ENCODE data around the gene SLC1A2. TPM values are rescaled to one million over a fixed set of nuclear protein-coding genes. Genes with fewer than 3 reads are reported as not detected.

Gene SLC1A2
- total and polyA plus RNA-seq, 2 of the 4 experiments (the other 2 are of a cell fraction), result 0.15 to 0.54 TPM

DNA sequence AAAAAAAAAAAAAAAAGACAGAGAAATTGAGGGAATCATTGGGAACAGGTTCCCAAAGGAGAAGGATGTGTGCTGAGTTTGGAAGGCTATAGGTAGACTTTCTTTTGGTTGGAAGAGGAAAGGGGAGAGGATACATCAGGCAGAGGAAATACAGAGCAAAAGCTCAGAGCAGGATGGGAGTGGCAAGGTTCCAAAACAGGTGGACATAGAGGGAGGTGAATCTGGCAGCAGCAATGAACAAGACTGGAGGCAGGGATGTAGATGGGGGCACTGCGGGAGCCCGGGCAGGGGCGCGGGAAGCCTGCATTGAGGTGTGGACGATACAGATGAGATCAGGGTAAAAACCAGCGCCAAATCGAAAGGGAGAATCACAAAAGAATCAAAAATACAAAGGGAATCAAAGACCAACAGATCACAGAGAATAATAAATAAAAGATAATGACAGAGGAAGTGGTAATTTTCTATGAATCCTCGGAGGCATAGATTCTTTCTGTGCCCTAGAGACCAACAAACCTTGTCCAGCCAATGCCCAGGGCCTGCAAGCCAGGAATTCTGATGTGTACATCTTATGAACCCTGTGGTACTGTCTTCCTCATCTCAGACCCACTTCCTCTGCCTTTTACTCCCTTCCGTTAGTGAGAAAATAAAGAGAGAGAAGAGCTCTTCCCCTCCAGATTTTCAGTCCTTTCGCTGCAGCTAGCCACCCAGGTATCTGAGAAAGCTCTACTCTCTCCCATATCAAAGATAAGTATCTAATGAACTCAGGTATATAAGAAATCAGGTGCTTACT is 70.3 kb downstream of the SLC1A2 start:
- BruUV-seq (replicated peaks), result no TSS peak
- no peaks in the 10 kb centered on the region for H3K9me3 ChIP-seq (ENCODE audit: control insufficient read depth, insufficient read depth, low read length)
- TF ChIP-seq MXI1 (IDR thresholded peaks at IDR 0.05; ENCODE audit: borderline replicate concordance, low read depth, low read length) (no peak), POLR2A (IDR thresholded peaks at IDR 0.05; ENCODE audit: low read depth, low read length) (no peak), NFE2L2 (IDR thresholded peaks at IDR 0.05; ENCODE audit: low read depth, low read length) (no peak), RFX5 (IDR thresholded peaks at IDR 0.05; ENCODE audit: low read depth, low read length) (no peak), SMC3 (IDR thresholded peaks at IDR 0.05; ENCODE audit: low read depth, low read length) (no peak), MAZ (IDR thresholded peaks at IDR 0.05; ENCODE audit: borderline replicate concordance, low read depth, low read length) (no peak), BHLHE40 (IDR thresholded peaks at IDR 0.05; ENCODE audit: low read depth, low read length) (no peak), RCOR1 (IDR thresholded peaks at IDR 0.05; ENCODE audit: insufficient replicate concordance, low read length) (no peak), RAD21 (IDR thresholded peaks at IDR 0.05; ENCODE audit: low read length) (no peak), CHD1 (IDR thresholded peaks at IDR 0.05; ENCODE audit: low read depth, low read length) (no peak), CEBPB (IDR thresholded peaks at IDR 0.05; ENCODE audit: low read depth, low read length) (no peak), FOS (IDR thresholded peaks at IDR 0.05; ENCODE audit: low read depth, low read length) (no peak)
- TF ChIP-seq, protein P1, sequence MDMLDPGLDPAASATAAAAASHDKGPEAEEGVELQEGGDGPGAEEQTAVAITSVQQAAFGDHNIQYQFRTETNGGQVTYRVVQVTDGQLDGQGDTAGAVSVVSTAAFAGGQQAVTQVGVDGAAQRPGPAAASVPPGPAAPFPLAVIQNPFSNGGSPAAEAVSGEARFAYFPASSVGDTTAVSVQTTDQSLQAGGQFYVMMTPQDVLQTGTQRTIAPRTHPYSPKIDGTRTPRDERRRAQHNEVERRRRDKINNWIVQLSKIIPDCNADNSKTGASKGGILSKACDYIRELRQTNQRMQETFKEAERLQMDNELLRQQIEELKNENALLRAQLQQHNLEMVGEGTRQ (IDR thresholded peaks at IDR 0.05; ENCODE audit: low read depth, low read length), result no peak
- TF ChIP-seq, protein P2, sequence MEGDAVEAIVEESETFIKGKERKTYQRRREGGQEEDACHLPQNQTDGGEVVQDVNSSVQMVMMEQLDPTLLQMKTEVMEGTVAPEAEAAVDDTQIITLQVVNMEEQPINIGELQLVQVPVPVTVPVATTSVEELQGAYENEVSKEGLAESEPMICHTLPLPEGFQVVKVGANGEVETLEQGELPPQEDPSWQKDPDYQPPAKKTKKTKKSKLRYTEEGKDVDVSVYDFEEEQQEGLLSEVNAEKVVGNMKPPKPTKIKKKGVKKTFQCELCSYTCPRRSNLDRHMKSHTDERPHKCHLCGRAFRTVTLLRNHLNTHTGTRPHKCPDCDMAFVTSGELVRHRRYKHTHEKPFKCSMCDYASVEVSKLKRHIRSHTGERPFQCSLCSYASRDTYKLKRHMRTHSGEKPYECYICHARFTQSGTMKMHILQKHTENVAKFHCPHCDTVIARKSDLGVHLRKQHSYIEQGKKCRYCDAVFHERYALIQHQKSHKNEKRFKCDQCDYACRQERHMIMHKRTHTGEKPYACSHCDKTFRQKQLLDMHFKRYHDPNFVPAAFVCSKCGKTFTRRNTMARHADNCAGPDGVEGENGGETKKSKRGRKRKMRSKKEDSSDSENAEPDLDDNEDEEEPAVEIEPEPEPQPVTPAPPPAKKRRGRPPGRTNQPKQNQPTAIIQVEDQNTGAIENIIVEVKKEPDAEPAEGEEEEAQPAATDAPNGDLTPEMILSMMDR (conservative IDR thresholded peaks at IDR 0.05; ENCODE audit: low read depth, low read length), result no peak
- TF ChIP-seq, protein P3, sequence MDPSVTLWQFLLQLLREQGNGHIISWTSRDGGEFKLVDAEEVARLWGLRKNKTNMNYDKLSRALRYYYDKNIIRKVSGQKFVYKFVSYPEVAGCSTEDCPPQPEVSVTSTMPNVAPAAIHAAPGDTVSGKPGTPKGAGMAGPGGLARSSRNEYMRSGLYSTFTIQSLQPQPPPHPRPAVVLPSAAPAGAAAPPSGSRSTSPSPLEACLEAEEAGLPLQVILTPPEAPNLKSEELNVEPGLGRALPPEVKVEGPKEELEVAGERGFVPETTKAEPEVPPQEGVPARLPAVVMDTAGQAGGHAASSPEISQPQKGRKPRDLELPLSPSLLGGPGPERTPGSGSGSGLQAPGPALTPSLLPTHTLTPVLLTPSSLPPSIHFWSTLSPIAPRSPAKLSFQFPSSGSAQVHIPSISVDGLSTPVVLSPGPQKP (IDR thresholded peaks at IDR 0.05; ENCODE audit: borderline replicate concordance, low read depth, low read length), result no peak

More for the DNA sequence above, 70.3 kb downstream of the SLC1A2 start:
- H4K5ac ChIP-seq (ENCODE audit: low read depth, low read length), result no peak overlapping the region
- no peak overlapping the region for H3K4me3 ChIP-seq (ENCODE audit: insufficient read depth, low read depth, low read length)
- H2AK5ac ChIP-seq (ENCODE audit: low read depth, low read length), result no peak overlapping the region
- no peak overlapping the region for H2BK20ac ChIP-seq (ENCODE audit: low read depth, low read length)
- no peaks in the 10 kb centered on the region for H3K27me3 ChIP-seq (ENCODE audit: control insufficient read depth, insufficient read depth, low read length)
- H3K4ac ChIP-seq (ENCODE audit: low read depth, low read length), result no peak overlapping the region
- no peak overlapping the region for H2AK9ac ChIP-seq (replicated peaks; ENCODE audit: low read depth, low read length, poor library complexity)
- dilution Hi-C loops (cut with HindIII; ENCODE audit: low sequenced_read_pairs, unreplicated experiment) (no loop called here), intact Hi-C loops (cut with micrococcal nuclease) (loop anchor here (10.0 kb wide), 1 partner anchor 56 kb away; no protein-coding TSS in a partner anchor), in situ Hi-C loops (cut with MboI; ENCODE audit: low sequenced_read_pairs) (no loop called here)
- ChIA-PET POLR2A (ENCODE audit: unreplicated experiment) (no interaction called here), CTCF (interaction anchor here (0.6 kb wide), 1 partner anchor 38 kb away, joined by 5 read pairs; no protein-coding TSS in a partner anchor)
- H2BK5ac ChIP-seq (ENCODE audit: low read depth, low read length, poor library complexity, severe bottlenecking), result no peak overlapping the region
- no peaks in the 10 kb centered on the region for H3K79me1 ChIP-seq (ENCODE audit: low read depth in 1 of 2, low read length in 2 of 2)
- no peak overlapping the region for H3K9ac ChIP-seq (ENCODE audit: low read depth, low read length)
- H3K14ac ChIP-seq (replicated peaks; ENCODE audit: low read depth, low read length), result 0 out of 2 replicates have a peak overlapping the region, but pooled peaks have one; percentile 45
- no peak overlapping the region for H2BK15ac ChIP-seq (ENCODE audit: low read depth, low read length)
- 91% methylated on average over 5 of the region's 10 CpGs; no CpG with 5 or more reads in 1 of the 2 experiments for WGBS, 2 experiments (ENCODE audit: extremely low coverage in 2 of 2, insufficient read length in 1 of 2)
- no peak overlapping the region for H4K91ac ChIP-seq (ENCODE audit: insufficient read depth, low read depth, low read length)
- no peak overlapping the region for H3K4me2 ChIP-seq (ENCODE audit: low read depth, low read length)
- no peak overlapping the region for H2AFZ ChIP-seq (replicated peaks; ENCODE audit: low read length, poor library complexity)
- H2BK120ac ChIP-seq (ENCODE audit: low read depth, low read length), result peak overlapping the region; percentile 25; the same call in 1 of the 2 replicates
- no peak overlapping the region for H3K27ac ChIP-seq (ENCODE audit: insufficient read depth, low read length)
- H3K23ac ChIP-seq (ENCODE audit: low read depth, low read length), result no peak overlapping the region
- peak overlapping the region; percentile 26; the same call in 1 of the 2 replicates for H3K18ac ChIP-seq (ENCODE audit: low read depth, low read length)
- H3K4me1 ChIP-seq (ENCODE audit: control insufficient read depth, insufficient read depth, low read length), result peaks cover 24% of the 10 kb centered on the region
- H3K36me3 ChIP-seq (ENCODE audit: control insufficient read depth, insufficient read depth, low read length), result no peaks in the 10 kb centered on the region
- no peak overlapping the region for H3K56ac ChIP-seq (ENCODE audit: extremely low read depth, insufficient read depth, low read length)
- no peak overlapping the region for H4K8ac ChIP-seq (ENCODE audit: low read depth in 2 of 2, low read length in 2 of 2)
- H4K20me1 ChIP-seq (ENCODE audit: insufficient read depth, low read length), result no peaks in the 10 kb centered on the region
- peaks cover 10% of the 10 kb centered on the region for H3K9me1 ChIP-seq (ENCODE audit: insufficient read depth, low read length)
- ATAC-seq (ENCODE audit: low read depth) (no peak), DNase-seq (no peak)

Measured in IMR-90 (cell line).